ENCODE data around the gene NFKBIE. TPM values are rescaled to one million over a fixed set of nuclear protein-coding genes. Genes with fewer than 3 reads are reported as not detected.

The NFKBIE gene
- total RNA-seq, 1 donor from 2014 or later: 46.3 TPM

GRCh38 chr6:44304282-44305199 lies 39.2 kb upstream of the NFKBIE start:
- no peak for DNase-seq (ENCODE audit: low read depth)
- Histone ChIP-seq H3K27me3 (ENCODE audit: control insufficient read depth, insufficient read depth, low read length) (no peaks in the 10 kb centered on the region), H3K36me3 (ENCODE audit: control insufficient read depth, insufficient read depth, low read length) (no peaks in the 10 kb centered on the region), H3K4me3 (ENCODE audit: low read depth, low read length) (no peak overlapping the region)
- peak; percentile 77 for TF ChIP-seq CTCF (IDR thresholded peaks at IDR 0.05; ENCODE audit: insufficient read depth, low read length, poor library complexity, severe bottlenecking)

GRCh38 chr6:44303842-44304241 lies 38.5 kb upstream of the NFKBIE start:
- no peak for DNase-seq (ENCODE audit: low read depth)
- TF ChIP-seq CTCF (IDR thresholded peaks at IDR 0.05; ENCODE audit: insufficient read depth, low read length, poor library complexity, severe bottlenecking): no peak
- Histone ChIP-seq H3K4me3 (ENCODE audit: low read depth, low read length) (no peak overlapping the region), H3K36me3 (ENCODE audit: control insufficient read depth, insufficient read depth, low read length) (no peaks in the 10 kb centered on the region), H3K27me3 (ENCODE audit: control insufficient read depth, insufficient read depth, low read length) (no peaks in the 10 kb centered on the region)

- TF ChIP-seq CTCF (IDR thresholded peaks at IDR 0.05; ENCODE audit: insufficient read depth, low read length, poor library complexity, severe bottlenecking): no peak
- Histone ChIP-seq H3K27me3 (ENCODE audit: control insufficient read depth, insufficient read depth, low read length) (peaks cover 8% of the 10 kb centered on the region), H3K4me3 (ENCODE audit: low read depth, low read length) (no peak overlapping the region), H3K36me3 (ENCODE audit: control insufficient read depth, insufficient read depth, low read length) (no peaks in the 10 kb centered on the region)
- DNase-seq (ENCODE audit: low read depth): no peak
Observed at GRCh38 chr6:44302856-44303255, 37.5 kb upstream of the NFKBIE start.

- Histone ChIP-seq H3K36me3 (ENCODE audit: control insufficient read depth, insufficient read depth, low read length) (no peaks in the 10 kb centered on the region), H3K27me3 (ENCODE audit: control insufficient read depth, insufficient read depth, low read length) (peaks cover 16% of the 10 kb centered on the region), H3K4me3 (ENCODE audit: low read depth, low read length) (no peak overlapping the region)
- no peak for TF ChIP-seq CTCF (IDR thresholded peaks at IDR 0.05; ENCODE audit: insufficient read depth, low read length, poor library complexity, severe bottlenecking)
- DNase-seq (ENCODE audit: low read depth): no peak
Observed at GRCh38 chr6:44301782-44302564, 36.6 kb upstream of the NFKBIE start.

- Histone ChIP-seq H3K27me3 (ENCODE audit: control insufficient read depth, insufficient read depth, low read length) (peaks cover 25% of the 10 kb centered on the region), H3K36me3 (ENCODE audit: control insufficient read depth, insufficient read depth, low read length) (no peaks in the 10 kb centered on the region), H3K4me3 (ENCODE audit: low read depth, low read length) (no peak overlapping the region)
- DNase-seq (ENCODE audit: low read depth): no peak
- no peak for TF ChIP-seq CTCF (IDR thresholded peaks at IDR 0.05; ENCODE audit: insufficient read depth, low read length, poor library complexity, severe bottlenecking)
Observed at GRCh38 chr6:44301106-44301505, 35.8 kb upstream of the NFKBIE start.
